GM12892 (cell line): ENCODE results near the gene CCNF.

Experiments
- POLR2A ChIP-seq: IDR thresholded peaks from 2 replicates; pipeline ENCODE4 v1.6.1; 2011; ENCODE audit warnings: low read depth, low read length, control low read depth
- POLR2AphosphoS5 ChIP-seq: IDR thresholded peaks from 2 replicates; pipeline ENCODE4 v1.6.1; 2011; ENCODE audit warnings: low read depth, low read length, control low read depth

DNA sequence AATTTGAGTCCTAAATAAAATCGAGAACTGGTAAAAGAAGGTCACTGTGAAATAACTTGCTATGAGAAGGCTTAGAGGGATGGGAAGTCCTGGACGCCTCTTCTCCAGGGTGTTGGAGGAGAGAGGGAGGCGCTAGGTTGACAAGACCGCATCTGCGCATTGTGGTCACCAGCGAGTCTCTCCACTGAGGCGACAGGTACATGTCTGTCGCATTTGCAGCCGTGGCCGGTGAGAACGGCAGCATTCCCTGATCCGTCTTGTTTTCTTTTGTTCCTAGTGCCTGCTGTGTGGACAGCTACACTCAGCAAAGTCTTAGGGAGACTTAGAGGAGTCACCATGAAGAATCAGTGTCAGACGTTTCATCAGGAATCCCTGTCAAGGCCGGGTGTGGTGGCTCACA, 76.4 kb downstream of the CCNF start:
- TF ChIP-seq POLR2AphosphoS5 = no peak
- TF ChIP-seq POLR2A = no peak
